ENCODE measurements around the gene RBM34. TPM values are rescaled to one million over a fixed set of nuclear protein-coding genes. Genes with fewer than 3 reads are reported as not detected.

Gene RBM34
- total RNA-seq, 3 donors from 2014 or later (not counting 1 experiment from before 2014, with no cell fraction given) = 163 to 187 (median 180) TPM

DNA sequence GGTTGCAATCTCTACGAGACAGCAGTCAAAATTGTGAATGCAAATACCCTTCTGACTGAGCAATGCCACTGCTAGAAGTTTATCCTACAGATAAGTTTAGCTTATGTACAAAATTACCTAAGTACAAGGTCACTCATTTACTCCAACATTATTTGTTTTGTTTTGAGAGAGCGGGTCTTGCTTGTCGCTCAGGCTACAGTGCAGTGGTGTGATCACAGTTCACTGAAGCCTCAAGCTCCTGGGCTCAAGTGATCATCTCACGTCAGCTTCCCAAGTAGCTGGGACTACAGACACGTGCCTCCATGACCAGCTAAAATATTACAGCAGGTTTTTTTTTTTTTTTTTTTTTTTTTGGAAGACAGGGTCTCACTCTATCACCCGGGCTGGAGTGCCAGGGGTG lies 15.4 kb downstream of the RBM34 start:
- DNase-seq = no peak
- intact Hi-C loops (cut with micrococcal nuclease) = no loop called here
- Mint-ChIP-seq H3K4me1 (peaks cover 7 to 8% of the 10 kb centered on the region in 2 donors), H3K4me3 (no peak overlapping the region), H3K36me3 (no peaks in the 10 kb centered on the region), H3K27ac (no peak overlapping the region), H3K9me3 (no peaks in the 10 kb centered on the region), H3K27me3 (ENCODE audit: low read depth in 2 of 2) (no peaks in the 10 kb centered on the region)
- WGBS (ENCODE audit: insufficient coverage) = 94% methylated on average over 6 of the region's 6 CpGs
- H3K27me3 ChIP-seq (ENCODE audit: control insufficient read depth, insufficient read depth, low read length) = no peaks in the 10 kb centered on the region
- peaks cover 71% of the 10 kb centered on the region for H3K36me3 ChIP-seq (ENCODE audit: control insufficient read depth, insufficient read depth, low read length)
- no peaks in the 10 kb centered on the region for H3K9me3 ChIP-seq (ENCODE audit: control insufficient read depth, insufficient read depth, low read length)
- H3K4me1 ChIP-seq (ENCODE audit: control insufficient read depth, insufficient read depth, low read length) = no peaks in the 10 kb centered on the region
- TF ChIP-seq CTCF (IDR thresholded peaks at IDR 0.05) = no peak
- no peak overlapping the region for H3K27ac ChIP-seq (ENCODE audit: low read length)
- H3K4me3 ChIP-seq (ENCODE audit: low read length) = no peak overlapping the region
- ATAC-seq = no peak

GRCh38 chr1:235142991-235143390 lies 18.1 kb downstream of the RBM34 start:
- H3K9me3 ChIP-seq (ENCODE audit: control insufficient read depth, insufficient read depth, low read length) = no peaks in the 10 kb centered on the region
- no peak overlapping the region for H3K27ac ChIP-seq (ENCODE audit: low read length)
- Mint-ChIP-seq H3K27me3 (ENCODE audit: low read depth in 2 of 2) (no peaks in the 10 kb centered on the region), H3K27ac (no peak overlapping the region), H3K9me3 (no peaks in the 10 kb centered on the region), H3K4me3 (no peak overlapping the region), H3K4me1 (peaks cover 6 to 8% of the 10 kb centered on the region in 2 donors), H3K36me3 (peaks cover under 1% of the 10 kb centered on the region)
- ATAC-seq = no peak
- H3K36me3 ChIP-seq (ENCODE audit: control insufficient read depth, insufficient read depth, low read length) = peaks cover 71% of the 10 kb centered on the region
- no peak for DNase-seq
- no peak overlapping the region for H3K4me3 ChIP-seq (ENCODE audit: low read length)
- WGBS (ENCODE audit: insufficient coverage) = 99% methylated on average over 4 of the region's 4 CpGs
- TF ChIP-seq CTCF (IDR thresholded peaks at IDR 0.05) = no peak
- no peaks in the 10 kb centered on the region for H3K4me1 ChIP-seq (ENCODE audit: control insufficient read depth, insufficient read depth, low read length)
- no peaks in the 10 kb centered on the region for H3K27me3 ChIP-seq (ENCODE audit: control insufficient read depth, insufficient read depth, low read length)
- intact Hi-C loops (cut with micrococcal nuclease) = no loop called here

DNA sequence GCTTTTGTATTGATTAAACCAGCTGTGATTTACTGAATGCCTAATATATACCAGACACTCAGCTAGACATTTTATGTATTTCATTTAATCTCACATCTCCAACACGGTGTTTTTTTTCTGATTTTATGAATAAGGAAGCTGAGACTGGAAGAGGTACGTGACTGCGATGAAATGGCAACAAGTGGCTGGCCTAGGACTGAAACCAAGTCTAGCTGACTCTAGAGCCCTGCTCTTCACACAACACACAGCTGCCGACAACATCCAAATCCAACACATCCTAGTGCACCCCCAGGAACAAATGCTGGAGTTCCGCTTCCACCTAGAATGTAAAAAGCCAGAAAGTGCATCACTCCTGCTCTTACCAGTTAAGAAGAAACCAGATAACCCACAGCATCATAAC lies 21.7 kb downstream of the RBM34 start:
- Mint-ChIP-seq H3K9me3 (no peaks in the 10 kb centered on the region), H3K36me3 (peaks cover 22% of the 10 kb centered on the region), H3K27ac (no peak overlapping the region), H3K4me1 (peaks cover 6 to 8% of the 10 kb centered on the region in 2 donors), H3K4me3 (no peak overlapping the region), H3K27me3 (ENCODE audit: low read depth in 2 of 2) (no peaks in the 10 kb centered on the region)
- H3K27me3 ChIP-seq (ENCODE audit: control insufficient read depth, insufficient read depth, low read length) = no peaks in the 10 kb centered on the region
- TF ChIP-seq CTCF (IDR thresholded peaks at IDR 0.05) = no peak
- no peaks in the 10 kb centered on the region for H3K9me3 ChIP-seq (ENCODE audit: control insufficient read depth, insufficient read depth, low read length)
- no peaks in the 10 kb centered on the region for H3K4me1 ChIP-seq (ENCODE audit: control insufficient read depth, insufficient read depth, low read length)
- H3K27ac ChIP-seq (ENCODE audit: low read length) = no peak overlapping the region
- DNase-seq (no peak), ATAC-seq (no peak)
- WGBS (ENCODE audit: insufficient coverage) = 94% methylated on average over 4 of the region's 5 CpGs
- peaks cover 71% of the 10 kb centered on the region for H3K36me3 ChIP-seq (ENCODE audit: control insufficient read depth, insufficient read depth, low read length)
- no peak overlapping the region for H3K4me3 ChIP-seq (ENCODE audit: low read length)
- intact Hi-C loops (cut with micrococcal nuclease) = no loop called here

DNA sequence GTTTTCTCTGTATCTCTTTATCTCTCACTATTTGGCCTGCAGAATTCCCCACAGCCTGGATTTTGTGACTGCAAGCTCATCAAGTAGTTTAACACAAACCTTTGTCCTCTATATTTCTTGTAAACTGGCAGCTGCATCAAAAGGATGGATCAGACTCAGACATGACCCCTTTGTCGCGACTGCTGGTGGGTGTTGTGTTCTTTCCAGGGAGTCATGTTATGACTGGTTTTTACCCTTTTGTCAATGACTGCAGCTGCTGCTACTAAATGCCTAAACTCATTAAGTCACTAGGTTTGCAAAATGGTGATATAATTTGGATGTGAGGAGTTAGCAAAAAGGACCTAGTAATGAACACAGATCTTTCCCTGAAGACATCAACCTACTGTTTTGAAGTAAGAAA lies 22.2 kb downstream of the RBM34 start:
- no peak overlapping the region for H3K4me3 Mint-ChIP-seq
- Histone ChIP-seq H3K4me1 (ENCODE audit: control insufficient read depth, insufficient read depth, low read length) (no peaks in the 10 kb centered on the region), H3K4me3 (ENCODE audit: low read length) (no peak overlapping the region), H3K36me3 (ENCODE audit: control insufficient read depth, insufficient read depth, low read length) (peaks cover 71% of the 10 kb centered on the region), H3K9me3 (ENCODE audit: control insufficient read depth, insufficient read depth, low read length) (no peaks in the 10 kb centered on the region), H3K27me3 (ENCODE audit: control insufficient read depth, insufficient read depth, low read length) (no peaks in the 10 kb centered on the region), H3K27ac (ENCODE audit: low read length) (no peak overlapping the region)
- DNase-seq (no peak), ATAC-seq (no peak)
- no peak for TF ChIP-seq CTCF (IDR thresholded peaks at IDR 0.05)
- intact Hi-C loops (cut with micrococcal nuclease) = no loop called here
- peaks cover 22% of the 10 kb centered on the region for H3K36me3 Mint-ChIP-seq
- no peaks in the 10 kb centered on the region for H3K9me3 Mint-ChIP-seq
- no peaks in the 10 kb centered on the region for H3K27me3 Mint-ChIP-seq (ENCODE audit: low read depth in 2 of 2)
- WGBS (ENCODE audit: insufficient coverage) = 84% methylated on average over 2 of the region's 2 CpGs
- H3K27ac Mint-ChIP-seq = peak overlapping the region; percentile 49 to 67
- H3K4me1 Mint-ChIP-seq = peaks cover 6 to 8% of the 10 kb centered on the region in 2 donors

Measured in natural killer cell (primary cell).